Heart left ventricle (tissue), 16 donors: ENCODE results near the gene EYS. TPM values are rescaled to one million over a fixed set of nuclear protein-coding genes. Genes with fewer than 3 reads are reported as not detected.

Experiments used
- ATAC-seq, 4 donors: fragments of 200-7000 bp; cut with Tn5 transposase; one replicate each; pipeline ENCODE4 v1.9.1; 2020 to 2022; ENCODE audit warnings: moderate library complexity in 4 of 4, mild to moderate bottlenecking in 3 of 4, moderate number of reproducible peaks in 1 of 4
- DNase-seq, 5 donors: peaks; one replicate each; pipeline ENCODE4 v3.0.0-alpha.2; 2020
- H3K27ac ChIP-seq, 12 donors: fragments of 200-600 bp; sonication (generic) in 4 of 12; one replicate each; pipeline versions ENCODE4 v1.5.0 to v1.8.0; 2016 to 2022; ENCODE audit warnings: mild to moderate bottlenecking in 2 of 12
- H3K27me3 ChIP-seq, 9 donors: fragments of 200-600 bp; sonication (generic) in 2 of 9; one replicate each; pipeline versions ENCODE4 v1.5.1 to v1.8.0; 2016 to 2022; ENCODE audit warnings: mild to moderate bottlenecking in 3 of 9
- H3K36me3 ChIP-seq, 9 donors: fragments of 200-600 bp; sonication (generic) in 2 of 9; one replicate each; pipeline versions ENCODE4 v1.5.0 to v1.8.0; 2018 to 2022; ENCODE audit warnings: mild to moderate bottlenecking in 2 of 9
- H3K4me1 ChIP-seq, 12 donors: fragments of 200-600 bp; sonication (generic) in 4 of 12; one replicate each; pipeline versions ENCODE4 v1.5.0 to v1.8.0; 2016 to 2022; ENCODE audit warnings: mild to moderate bottlenecking in 3 of 12
- H3K4me3 ChIP-seq, 12 donors: fragments of 200-600 bp; sonication (generic) in 4 of 12; one replicate each; pipeline versions ENCODE4 v1.5.0 to v1.8.0; 2017 to 2022; ENCODE audit warnings: mild to moderate bottlenecking in 9 of 12, moderate library complexity in 4 of 12
- H3K9me3 ChIP-seq, 12 donors: fragments of 200-600 bp; sonication (generic) in 4 of 12; one replicate each; pipeline versions ENCODE4 v1.5.0 to v1.8.0; 2016 to 2022; ENCODE audit warnings: mild to moderate bottlenecking in 1 of 12
- CTCF ChIP-seq, 12 donors: fragments of 200-600 bp; sonication (generic) in 4 of 12; IDR thresholded peaks; one replicate each; pipeline versions ENCODE4 v1.5.0 to v1.8.0; 2018 to 2022; ENCODE audit warnings: antibody characterized with exemption in 12 of 12, mild to moderate bottlenecking in 5 of 12
- POLR2A ChIP-seq, 2 donors: fragments of 450-650 bp; IDR thresholded peaks; one replicate each; pipeline ENCODE4 v1.6.1; 2017; ENCODE audit warnings: antibody characterized with exemption in 2 of 2, mild to moderate bottlenecking in 2 of 2, moderate library complexity in 2 of 2
- WGBS, 4 donors: extraction: QIAGEN DNeasy Blood & Tissue Kit in 2 of 4; methylation state at CpG; one replicate each; pipeline versions ENCODE4 v1.1.5 to v1.1.7; 2013 to 2018; 5-methylcytosine and 5-hydroxymethylcytosine counted together
- intact Hi-C, 10 donors: fragments of 100-400 bp; cut with DNase I; formaldehyde crosslinking; loops; one replicate each; pipeline versions ENCODE4 v1.11.1 to v1.14.2; 2022
- polyA plus RNA-seq, 2 donors: library from polyadenylated mRNA; stranded (reverse); fragments of 200-250 nt; gene quantifications; one replicate each; pipeline ENCODE4 v1.2.3, GENCODE V29; 2013
- total RNA-seq, 9 donors: library from RNA; depleted of rRNA in 2 of 9; stranded (reverse); fragments of >200 nt in 2 of 9; fragmentation: NEBNext Ultra II Directional in 3 of 9; extraction: Animal tissue kit (Norgen Biotek cat#: 25700) in 3 of 9; gene quantifications; one replicate each; pipeline versions ENCODE4 v1.1.0 to v1.2.4, GENCODE V29; 2016 to 2023
- donor health status: ischemic (EF 13 %, LVEDD 7.1; RV severe dilation, severe dysfunction).
- donor health status: healthy with polysubstance abuse.
- donor health status: DM: no; HTN: yes; CAD: no.
- donor health status: DM: no; HTN: no; CAD: no.
- donor health status: ischemic (EF 25% LVEDD 6.9; RV normal size, moderate dysfunction).
- donor health status: ischemic (EF 25% LVEDD 5.7; RV mildly dilated, moderate dysfunction).
- donor health status: healthy.
- donor health status: DM: yes; HTN: yes; CAD: no.
- donor health status: ischemic (EF 35%, LVEDD 5.7; RV mildly dilated, moderate dysfunction).
- donor health status: nonischemic (EF 11% LVEDD 7.7; RV severe dilation, severe dysfunction).
- donor health status: DM: yes; HTN: yes; CAD: no.
- donor health status: PGD.
- donor health status: ischemic (EF 29% LVEDD 5.4; RV normal size, mild dysfunction).
- donor health status: nonischemic (EF 23%, LVEDD 6.1; RV moderate dilation, normal function).

Gene EYS
- total and polyA plus RNA-seq, 11 donors = 0.07 to 0.27 (median 0.08) TPM; not detected in 8

GRCh38 chr6:65295812-65296211, 411.2 kb downstream of the EYS start:
- intact Hi-C loops = no loop called here
- H3K9me3 ChIP-seq = no peaks in the 10 kb centered on the region
- 56 to 71% (median 65%) methylated on average over 4 of the region's 4 CpGs for WGBS, 4 donors
- no peaks in the 10 kb centered on the region for H3K27me3 ChIP-seq
- no peak overlapping the region for H3K4me3 ChIP-seq
- no peaks in the 10 kb centered on the region for H3K36me3 ChIP-seq
- peaks cover 0 to 6% (median 0%) of the 10 kb centered on the region in 12 donors for H3K4me1 ChIP-seq
- TF ChIP-seq CTCF (IDR thresholded peaks at IDR 0.05) (no peak), POLR2A (IDR thresholded peaks at IDR 0.05) (no peak)
- ATAC-seq (no peak), DNase-seq (no peak)
- no peak overlapping the region for H3K27ac ChIP-seq

- intact Hi-C loops = no loop called here
- H3K4me1 ChIP-seq = no peaks in the 10 kb centered on the region
- ATAC-seq = no peak
- H3K27me3 ChIP-seq = no peaks in the 10 kb centered on the region
- no peak overlapping the region for H3K4me3 ChIP-seq
- no peaks in the 10 kb centered on the region for H3K9me3 ChIP-seq
- 73 to 85% (median 84%) methylated on average over 2 of the region's 2 CpGs for WGBS, 4 donors
- no peak for DNase-seq
- no peak overlapping the region for H3K27ac ChIP-seq
- H3K36me3 ChIP-seq = no peaks in the 10 kb centered on the region
- TF ChIP-seq POLR2A (IDR thresholded peaks at IDR 0.05) = no peak
- TF ChIP-seq CTCF (IDR thresholded peaks at IDR 0.05) = no peak
These were observed 417.5 kb downstream of the EYS start for GRCh38 chr6:65289491-65289890.

- Histone ChIP-seq H3K4me1 (no peaks in the 10 kb centered on the region), H3K36me3 (no peaks in the 10 kb centered on the region), H3K9me3 (no peaks in the 10 kb centered on the region), H3K27ac (no peak overlapping the region), H3K4me3 (no peak overlapping the region), H3K27me3 (no peaks in the 10 kb centered on the region)
- DNase-seq (no peak), ATAC-seq (no peak)
- intact Hi-C loops = no loop called here
- TF ChIP-seq CTCF (IDR thresholded peaks at IDR 0.05) (no peak), POLR2A (IDR thresholded peaks at IDR 0.05) (no peak)
These were observed 421.8 kb downstream of the EYS start for GRCh38 chr6:65285275-65285674.

GRCh38 chr6:65280060-65280459, 427.0 kb downstream of the EYS start:
- DNase-seq (no peak), ATAC-seq (no peak)
- Histone ChIP-seq H3K27ac (no peak overlapping the region), H3K36me3 (no peaks in the 10 kb centered on the region), H3K27me3 (no peaks in the 10 kb centered on the region), H3K4me3 (no peak overlapping the region), H3K4me1 (no peaks in the 10 kb centered on the region), H3K9me3 (no peaks in the 10 kb centered on the region)
- intact Hi-C loops = no loop called here
- 86 to 95% (median 90%) methylated on average over 3 of the region's 3 CpGs for WGBS, 4 donors
- no peak for TF ChIP-seq CTCF (IDR thresholded peaks at IDR 0.05)
- no peak for TF ChIP-seq POLR2A (IDR thresholded peaks at IDR 0.05)
